ENCODE data around the gene MYO1H. TPM values are rescaled to one million over a fixed set of nuclear protein-coding genes. Genes with fewer than 3 reads are reported as not detected.

Gene MYO1H
- total and polyA plus RNA-seq, 5 donors: 0.09 to 0.88 (median 0.47) TPM

- Histone ChIP-seq H3K9me3 (ENCODE audit: control insufficient read depth, low read length) (no peaks in the 10 kb centered on the region), H3K4me1 (ENCODE audit: control insufficient read depth, insufficient read depth, low read length) (no peaks in the 10 kb centered on the region), H3K4me3 (ENCODE audit: low read length) (no peak overlapping the region), H3K27ac (ENCODE audit: low read length) (no peak overlapping the region), H3K27me3 (ENCODE audit: control insufficient read depth, insufficient read depth) (no peaks in the 10 kb centered on the region)
- ATAC-seq (no peak), DNase-seq (no peak)
- 72% methylated on average over 2 of the region's 2 CpGs for WGBS
- intact Hi-C loops (cut with DNase I): no loop called here
Observed at GRCh38 chr12:109482894-109483293, 135.2 kb downstream of the MYO1H start.

- no peaks in the 10 kb centered on the region for H3K9me3 ChIP-seq (ENCODE audit: control insufficient read depth, low read length)
- H3K4me1 ChIP-seq (ENCODE audit: control insufficient read depth, insufficient read depth, low read length): no peaks in the 10 kb centered on the region
- no peak for ATAC-seq
- no peak overlapping the region for H3K4me3 ChIP-seq (ENCODE audit: low read length)
- DNase-seq: no peak
- no peak overlapping the region for H3K27ac ChIP-seq (ENCODE audit: low read length)
- intact Hi-C loops (cut with DNase I): no loop called here
- WGBS: 92% methylated on average over 11 of the region's 11 CpGs
- no peaks in the 10 kb centered on the region for H3K27me3 ChIP-seq (ENCODE audit: control insufficient read depth, insufficient read depth)
Observed at GRCh38 chr12:109483346-109483745, 135.6 kb downstream of the MYO1H start.

GRCh38 chr12:109485201-109485600 lies 137.5 kb downstream of the MYO1H start:
- DNase-seq (no peak), ATAC-seq (no peak)
- no peak overlapping the region for H3K4me3 ChIP-seq (ENCODE audit: low read length)
- no peak overlapping the region for H3K27ac ChIP-seq (ENCODE audit: low read length)
- no peaks in the 10 kb centered on the region for H3K27me3 ChIP-seq (ENCODE audit: control insufficient read depth, insufficient read depth)
- intact Hi-C loops (cut with DNase I): no loop called here
- 94% methylated on average over 4 of the region's 4 CpGs for WGBS
- H3K9me3 ChIP-seq (ENCODE audit: control insufficient read depth, low read length): no peaks in the 10 kb centered on the region
- H3K4me1 ChIP-seq (ENCODE audit: control insufficient read depth, insufficient read depth, low read length): no peaks in the 10 kb centered on the region

- ATAC-seq: no peak
Observed at GRCh38 chr12:109487181-109488050, 139.7 kb downstream of the MYO1H start.

DNA sequence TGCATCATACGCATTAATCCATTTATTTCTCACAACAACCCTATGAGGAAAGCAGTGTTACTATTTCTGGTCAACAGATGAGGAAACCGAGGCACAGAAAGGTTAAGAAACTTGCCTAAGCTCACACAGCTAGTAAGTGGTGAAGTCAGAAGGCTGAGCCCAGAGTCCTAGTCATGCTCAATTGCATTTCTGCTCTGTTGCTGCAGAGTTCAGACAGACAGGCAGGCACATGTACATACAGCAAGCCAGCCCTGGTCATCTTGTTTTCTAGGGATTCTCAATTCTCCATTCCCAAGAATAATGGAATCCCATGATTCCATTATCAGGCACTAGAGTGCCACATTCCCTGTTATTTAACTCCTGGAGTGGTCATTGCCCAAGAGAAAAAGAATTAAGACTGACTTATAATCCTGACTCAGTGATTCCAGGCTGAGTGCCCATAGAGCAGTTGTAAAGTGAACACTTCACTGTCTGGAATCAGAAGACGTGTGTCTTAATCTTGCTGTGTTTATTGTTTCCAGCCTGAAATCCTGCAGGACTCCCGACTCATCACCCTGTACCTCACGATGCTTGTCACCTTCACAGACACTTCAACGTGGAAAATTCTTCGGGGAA lies 140.5 kb downstream of the MYO1H start:
- intact Hi-C loops (cut with DNase I): no loop called here
- WGBS: 87% methylated on average over 7 of the region's 7 CpGs
- no peak overlapping the region for H3K27ac ChIP-seq (ENCODE audit: low read length)
- no peaks in the 10 kb centered on the region for H3K4me1 ChIP-seq (ENCODE audit: control insufficient read depth, insufficient read depth, low read length)
- DNase-seq (no peak), ATAC-seq (no peak)
- no peaks in the 10 kb centered on the region for H3K9me3 ChIP-seq (ENCODE audit: control insufficient read depth, low read length)
- H3K27me3 ChIP-seq (ENCODE audit: control insufficient read depth, insufficient read depth): no peaks in the 10 kb centered on the region
- H3K4me3 ChIP-seq (ENCODE audit: low read length): no peak overlapping the region

More at GRCh38 chr12:109487181-109488050, 139.7 kb downstream of the MYO1H start:
- H3K9me3 ChIP-seq (ENCODE audit: control insufficient read depth, low read length): no peaks in the 10 kb centered on the region
- H3K27me3 ChIP-seq (ENCODE audit: control insufficient read depth, insufficient read depth): no peaks in the 10 kb centered on the region
- DNase-seq: no peak
- WGBS: 96% methylated on average over 9 of the region's 9 CpGs
- no peak overlapping the region for H3K27ac ChIP-seq (ENCODE audit: low read length)
- H3K4me3 ChIP-seq (ENCODE audit: low read length): no peak overlapping the region
- intact Hi-C loops (cut with DNase I): no loop called here
- H3K4me1 ChIP-seq (ENCODE audit: control insufficient read depth, insufficient read depth, low read length): no peaks in the 10 kb centered on the region

DNA sequence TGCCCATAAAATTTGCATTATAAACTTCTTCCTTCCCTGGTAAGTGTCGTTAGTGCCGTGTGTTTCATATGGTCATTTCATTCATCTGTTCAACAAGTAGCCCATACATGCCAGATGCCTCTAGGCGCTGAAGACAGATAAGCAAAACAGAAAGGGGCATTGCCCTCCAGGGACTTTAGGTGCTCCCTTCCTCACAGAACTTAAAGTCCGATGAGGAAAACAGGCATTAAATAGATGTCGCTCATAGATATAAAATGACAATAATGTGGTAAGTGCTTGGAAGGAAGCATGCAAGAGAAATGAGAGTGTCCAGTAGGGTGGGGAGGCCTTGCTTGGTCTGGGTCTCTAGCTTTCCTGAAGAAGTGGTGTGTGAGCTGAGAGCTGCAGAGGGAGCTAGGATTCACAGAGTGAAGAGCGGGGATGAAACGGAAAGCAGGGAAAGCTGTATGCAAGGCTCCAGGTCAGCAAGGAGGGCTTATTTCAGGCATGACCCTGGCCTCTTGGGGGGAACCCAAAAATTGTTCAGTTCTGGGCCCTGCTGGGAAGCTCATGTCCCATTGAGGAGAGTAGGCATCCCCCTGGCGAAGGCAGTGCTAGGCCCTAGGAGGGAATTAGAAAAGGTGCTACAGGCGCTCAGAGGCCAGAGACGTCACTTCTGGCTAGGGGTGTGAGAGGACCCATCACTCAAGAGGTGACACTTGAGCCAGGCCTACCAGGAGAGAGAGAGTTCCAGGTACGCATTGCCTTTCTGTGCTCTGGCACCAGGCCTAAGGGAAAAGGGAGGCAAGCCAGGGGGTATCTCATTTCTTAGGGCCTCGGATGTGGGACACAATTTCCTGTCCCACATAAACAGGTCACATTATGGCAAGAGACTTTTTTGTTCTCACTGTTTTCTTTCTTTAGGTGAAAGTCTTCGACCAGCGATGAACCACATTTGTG lies 141.6 kb downstream of the MYO1H start:
- Histone ChIP-seq H3K27me3 (ENCODE audit: control insufficient read depth, insufficient read depth) (no peaks in the 10 kb centered on the region), H3K27ac (ENCODE audit: low read length) (no peak overlapping the region), H3K9me3 (ENCODE audit: control insufficient read depth, low read length) (no peaks in the 10 kb centered on the region), H3K4me3 (ENCODE audit: low read length) (no peak overlapping the region), H3K4me1 (ENCODE audit: control insufficient read depth, insufficient read depth, low read length) (no peaks in the 10 kb centered on the region)
- no peak for DNase-seq
- 91% methylated on average over 14 of the region's 14 CpGs for WGBS
- peak in 1 of 2 donors; percentile 25 for ATAC-seq
- intact Hi-C loops (cut with DNase I): no loop called here

- Histone ChIP-seq H3K27ac (ENCODE audit: low read length) (no peak overlapping the region), H3K4me3 (ENCODE audit: low read length) (no peak overlapping the region), H3K9me3 (ENCODE audit: control insufficient read depth, low read length) (no peaks in the 10 kb centered on the region), H3K4me1 (ENCODE audit: control insufficient read depth, insufficient read depth, low read length) (no peaks in the 10 kb centered on the region), H3K27me3 (ENCODE audit: control insufficient read depth, insufficient read depth) (no peaks in the 10 kb centered on the region)
- no peak for DNase-seq
- intact Hi-C loops (cut with DNase I): no loop called here
- no peak for ATAC-seq
- 79% methylated on average over 1 of the region's 1 CpG for WGBS
Observed at GRCh38 chr12:109489955-109490565, 142.4 kb downstream of the MYO1H start.

DNA sequence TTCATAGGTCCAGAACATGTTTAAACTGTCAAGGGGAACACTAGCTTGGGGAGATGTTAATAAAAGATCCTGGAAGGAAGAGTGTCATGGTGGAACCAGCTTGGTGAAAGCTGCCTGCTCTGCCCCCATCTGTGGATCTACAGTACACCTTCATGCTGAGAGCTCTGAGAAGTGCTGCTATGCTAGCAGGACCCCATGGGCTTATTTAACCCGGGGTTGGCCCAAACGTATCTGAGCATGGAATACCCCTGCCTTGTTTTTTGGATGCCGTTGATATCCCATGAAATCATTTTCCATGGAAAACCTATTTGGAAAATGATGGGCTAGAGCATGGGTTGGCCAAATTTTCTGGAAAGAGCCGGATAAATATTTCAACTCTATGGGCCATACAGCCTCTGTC lies 144.0 kb downstream of the MYO1H start:
- Histone ChIP-seq H3K9me3 (ENCODE audit: control insufficient read depth, low read length) (no peaks in the 10 kb centered on the region), H3K4me3 (ENCODE audit: low read length) (no peak overlapping the region), H3K27me3 (ENCODE audit: control insufficient read depth, insufficient read depth) (no peaks in the 10 kb centered on the region), H3K4me1 (ENCODE audit: control insufficient read depth, insufficient read depth, low read length) (no peaks in the 10 kb centered on the region), H3K27ac (ENCODE audit: low read length) (no peak overlapping the region)
- ATAC-seq (no peak), DNase-seq (no peak)
- WGBS: 94% methylated on average over 4 of the region's 4 CpGs
- intact Hi-C loops (cut with DNase I): no loop called here

GRCh38 chr12:109492371-109492770 lies 144.7 kb downstream of the MYO1H start:
- Histone ChIP-seq H3K4me1 (ENCODE audit: control insufficient read depth, insufficient read depth, low read length) (no peaks in the 10 kb centered on the region), H3K27me3 (ENCODE audit: control insufficient read depth, insufficient read depth) (no peaks in the 10 kb centered on the region), H3K9me3 (ENCODE audit: control insufficient read depth, low read length) (no peaks in the 10 kb centered on the region), H3K27ac (ENCODE audit: low read length) (no peak overlapping the region), H3K4me3 (ENCODE audit: low read length) (no peak overlapping the region)
- ATAC-seq (no peak), DNase-seq (no peak)
- WGBS: 94% methylated on average over 5 of the region's 5 CpGs
- intact Hi-C loops (cut with DNase I): no loop called here

- peak; percentile 40 to 51 for ATAC-seq
- Histone ChIP-seq H3K27ac (ENCODE audit: low read length) (no peak overlapping the region), H3K4me3 (ENCODE audit: low read length) (no peak overlapping the region), H3K27me3 (ENCODE audit: control insufficient read depth, insufficient read depth) (no peaks in the 10 kb centered on the region), H3K9me3 (ENCODE audit: control insufficient read depth, low read length) (no peaks in the 10 kb centered on the region), H3K4me1 (ENCODE audit: control insufficient read depth, insufficient read depth, low read length) (no peaks in the 10 kb centered on the region)
- no peak for DNase-seq
- intact Hi-C loops (cut with DNase I): no loop called here
Observed at GRCh38 chr12:109493090-109493489, 145.4 kb downstream of the MYO1H start.

Measured in right cardiac atrium (tissue), 5 donors.